Measurements from ENCODE around the gene ZBTB38. TPM values are rescaled to one million over a fixed set of nuclear protein-coding genes. Genes with fewer than 3 reads are reported as not detected.

ZBTB38 gene
- total and polyA plus RNA-seq, 2 donors (not counting 1 experiment from before 2014, with no cell fraction given) = 96.0 to 191 TPM

GRCh38 chr3:141346839-141347238 is 21.5 kb upstream of the ZBTB38 start:
- Histone ChIP-seq H2AFZ (ENCODE audit: low read length) (no peak overlapping the region), H3K4me1 (ENCODE audit: control insufficient read depth, extremely low read depth, insufficient read depth, low read length) (peaks cover 3% of the 10 kb centered on the region), H4K20me1 (ENCODE audit: control insufficient read depth, extremely low read depth, insufficient read depth, low read length) (no peaks in the 10 kb centered on the region), H3K9ac (ENCODE audit: insufficient read depth, low read length) (no peak overlapping the region), H3K79me2 (ENCODE audit: control insufficient read depth, insufficient read depth, low read length) (no peaks in the 10 kb centered on the region), H3K9me3 (ENCODE audit: control insufficient read depth, insufficient read depth, low read depth, low read length) (no peaks in the 10 kb centered on the region), H3K27ac (ENCODE audit: insufficient read depth, low read length) (no peak overlapping the region), H3K4me3 (replicated peaks in 1 of 4; ENCODE audit: control extremely low read depth in 1 of 4, insufficient read depth in 1 of 4, low read depth in 3 of 4, low read length in 4 of 4) (no peak overlapping the region), H3K27me3 (ENCODE audit: control insufficient read depth, insufficient read depth, low read length) (no peaks in the 10 kb centered on the region), H3K4me2 (ENCODE audit: extremely low read depth, insufficient read depth, low read length) (no peak overlapping the region), H3K36me3 (ENCODE audit: control insufficient read depth, insufficient read depth, low read length) (no peaks in the 10 kb centered on the region)
- no peak for DNase-seq (ENCODE audit: low read depth in 2 of 2)
- no peak for TF ChIP-seq CTCF (conservative IDR thresholded peaks at IDR 0.05 in 1 of 2, IDR thresholded peaks at IDR 0.05 in 1 of 2; ENCODE audit: low read depth in 1 of 2, low read length in 2 of 2)
- no peak for TF ChIP-seq EZH2 (IDR thresholded peaks at IDR 0.05; ENCODE audit: low read length, missing control alignments)

DNA sequence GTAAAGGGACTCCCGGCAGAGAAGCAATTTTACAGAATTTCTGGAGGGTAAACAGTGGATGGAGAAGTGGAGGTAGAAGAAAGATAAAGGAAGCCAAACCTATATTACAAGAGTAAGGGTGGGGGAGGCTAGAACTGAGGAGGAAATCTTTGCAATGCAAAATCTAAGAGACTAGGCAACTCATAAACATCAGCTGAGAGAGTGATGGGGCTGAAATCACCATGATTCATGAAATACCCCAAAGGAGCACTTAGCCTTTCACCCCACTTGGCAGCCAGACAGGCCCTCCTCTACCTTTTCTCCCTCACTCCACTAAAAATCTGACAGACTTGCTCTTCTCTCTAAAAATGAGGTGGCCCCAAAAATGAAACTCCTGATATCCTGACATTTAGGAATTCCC is 19.5 kb upstream of the ZBTB38 start:
- Histone ChIP-seq H3K27ac (ENCODE audit: insufficient read depth, low read length) (peak overlapping the region; percentile 14), H3K4me2 (ENCODE audit: extremely low read depth, insufficient read depth, low read length) (no peak overlapping the region), H3K9me3 (ENCODE audit: control insufficient read depth, insufficient read depth, low read depth, low read length) (no peaks in the 10 kb centered on the region), H3K4me3 (replicated peaks in 1 of 4; ENCODE audit: control extremely low read depth in 1 of 4, insufficient read depth in 1 of 4, low read depth in 3 of 4, low read length in 4 of 4) (no peak overlapping the region), H3K9ac (ENCODE audit: insufficient read depth, low read length) (no peak overlapping the region), H3K36me3 (ENCODE audit: control insufficient read depth, insufficient read depth, low read length) (no peaks in the 10 kb centered on the region), H3K79me2 (ENCODE audit: control insufficient read depth, insufficient read depth, low read length) (no peaks in the 10 kb centered on the region), H3K4me1 (ENCODE audit: control insufficient read depth, extremely low read depth, insufficient read depth, low read length) (peaks cover 3% of the 10 kb centered on the region), H3K27me3 (ENCODE audit: control insufficient read depth, insufficient read depth, low read length) (no peaks in the 10 kb centered on the region), H4K20me1 (ENCODE audit: control insufficient read depth, extremely low read depth, insufficient read depth, low read length) (no peaks in the 10 kb centered on the region), H2AFZ (ENCODE audit: low read length) (no peak overlapping the region)
- TF ChIP-seq CTCF (conservative IDR thresholded peaks at IDR 0.05 in 1 of 2, IDR thresholded peaks at IDR 0.05 in 1 of 2; ENCODE audit: low read depth in 1 of 2, low read length in 2 of 2) (no peak), EZH2 (IDR thresholded peaks at IDR 0.05; ENCODE audit: low read length, missing control alignments) (no peak)
- no peak for DNase-seq (ENCODE audit: low read depth in 2 of 2)

DNA sequence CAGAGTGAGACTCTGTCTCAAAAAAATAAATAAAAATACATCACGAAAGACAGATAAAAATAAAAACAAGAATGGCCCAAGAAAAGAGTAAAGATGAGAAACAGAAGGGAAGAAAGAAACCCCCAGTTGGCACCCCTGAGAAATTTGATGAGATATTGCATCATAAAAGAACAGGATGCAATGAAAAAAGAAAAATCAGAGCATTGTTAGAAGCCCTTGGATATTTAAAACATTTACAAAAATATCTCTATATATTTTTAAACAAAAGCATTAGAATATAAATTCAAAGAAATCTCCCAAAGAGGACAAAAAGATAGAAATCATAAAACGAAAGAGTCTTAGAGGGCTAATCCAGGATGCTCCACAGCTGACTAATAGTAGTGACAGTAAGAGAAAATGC is 18.6 kb upstream of the ZBTB38 start:
- H3K4me1 ChIP-seq (ENCODE audit: control insufficient read depth, extremely low read depth, insufficient read depth, low read length) = peaks cover 3% of the 10 kb centered on the region
- H3K9ac ChIP-seq (ENCODE audit: insufficient read depth, low read length) = no peak overlapping the region
- H3K4me2 ChIP-seq (ENCODE audit: extremely low read depth, insufficient read depth, low read length) = no peak overlapping the region
- H3K9me3 ChIP-seq (ENCODE audit: control insufficient read depth, insufficient read depth, low read depth, low read length) = no peaks in the 10 kb centered on the region
- no peak overlapping the region for H3K4me3 ChIP-seq (replicated peaks in 1 of 4; ENCODE audit: control extremely low read depth in 1 of 4, insufficient read depth in 1 of 4, low read depth in 3 of 4, low read length in 4 of 4)
- no peaks in the 10 kb centered on the region for H3K79me2 ChIP-seq (ENCODE audit: control insufficient read depth, insufficient read depth, low read length)
- no peak overlapping the region for H3K27ac ChIP-seq (ENCODE audit: insufficient read depth, low read length)
- H3K27me3 ChIP-seq (ENCODE audit: control insufficient read depth, insufficient read depth, low read length) = no peaks in the 10 kb centered on the region
- no peak for TF ChIP-seq EZH2 (IDR thresholded peaks at IDR 0.05; ENCODE audit: low read length, missing control alignments)
- TF ChIP-seq CTCF (conservative IDR thresholded peaks at IDR 0.05 in 1 of 2, IDR thresholded peaks at IDR 0.05 in 1 of 2; ENCODE audit: low read depth in 1 of 2, low read length in 2 of 2) = no peak
- H3K36me3 ChIP-seq (ENCODE audit: control insufficient read depth, insufficient read depth, low read length) = no peaks in the 10 kb centered on the region
- DNase-seq (ENCODE audit: low read depth in 2 of 2) = no peak
- no peak overlapping the region for H2AFZ ChIP-seq (ENCODE audit: low read length)
- H4K20me1 ChIP-seq (ENCODE audit: control insufficient read depth, extremely low read depth, insufficient read depth, low read length) = no peaks in the 10 kb centered on the region
